HCT116 (cell line): Measurements from ENCODE around the gene HSDL2. TPM values are rescaled to one million over a fixed set of nuclear protein-coding genes. Genes with fewer than 3 reads are reported as not detected.
"Not testable (repeated sequence)": the region's sequence is repeated elsewhere in the genome, so short reads cannot be mapped to it uniquely, and the experiment has no call there.

ENCODE experiments used
- ATAC-seq: fragments of 200-7000 bp; cut with Tn5 transposase; 2 replicates; pipeline ENCODE4 v1.9.1; 2020; ENCODE audit warnings: mild to moderate bottlenecking, moderate library complexity
- BruUV-seq: library from RNA; stranded (reverse); fragments of 400-500 nt; replicated peaks from 2 replicates; lab custom pipeline; 2021; lab: Mats Ljungman, UMichigan
- CTCF ChIA-PET: fragments of 300-600 bp; sonication (Branson Sonifier 250); formaldehyde crosslinking; loops from one replicate; lab custom pipeline; 2021; ENCODE audit warnings: antibody characterized with exemption; lab: Charles Lee
- POLR2A ChIA-PET: fragments of 300-600, 350-600 bp; sonication (Branson Sonifier 250); formaldehyde crosslinking; loops from one replicate; lab custom pipeline; 2021; ENCODE audit warnings: antibody characterized with exemption; lab: Charles Lee
- RAD21 ChIA-PET, 2 experiments: fragments of 300-600 bp; sonication (Branson Sonifier 250); formaldehyde crosslinking; loops; one replicate each; lab custom pipeline; 2023; ENCODE audit warnings: low total read pairs in 2 of 2; ENCODE audit not compliant: uncharacterized antibody in 2 of 2, unreplicated experiment in 2 of 2, low non-redundant PET in 1 of 2; lab: Charles Lee
- DNase-seq: peaks from one replicate; pipeline ENCODE4 v3.0.0-alpha.2; 2010; ENCODE audit warnings: low read depth, low spot score
- H2AFZ ChIP-seq: fragments of 200-600 bp; shearing (Covaris generic), sonication (generic); 2 replicates; pipeline ENCODE4 v1.6.1; 2017; ENCODE audit warnings: low read depth, mixed run types, mixed read lengths, antibody characterized with exemption, low read length; ENCODE audit not compliant: poor library complexity, severe bottlenecking
- H3K27ac ChIP-seq: 2 replicates; pipeline ENCODE4 v1.5.1; 2012; ENCODE audit warnings: low read depth, low read length
- H3K27me3 ChIP-seq: fragments of 200-600 bp; sonication (generic); 2 replicates; pipeline ENCODE4 v1.6.1; 2016; ENCODE audit warnings: mixed run types, low read length, mixed read lengths; ENCODE audit not compliant: insufficient read depth
- H3K36me3 ChIP-seq, 2 experiments: fragments of 200-500 bp in 1 of 2; fragments of 200-600 bp in 1 of 2; sonication (Bioruptor generic) in 1 of 2; sonication (generic) in 1 of 2; 2 replicates each; pipeline versions ENCODE4 v1.5.1 to v1.6.1; 2014 to 2016; ENCODE audit warnings: low read length in 2 of 2, inconsistent platforms in 1 of 2, mixed read lengths in 1 of 2, mixed run types in 1 of 2; ENCODE audit not compliant: insufficient read depth in 2 of 2, control insufficient read depth in 1 of 2
- H3K4me1 ChIP-seq, 2 experiments: fragments of 200-600 bp in 1 of 2; sonication (generic) in 1 of 2; 2 replicates each; pipeline versions ENCODE4 v1.5.1 to v1.6.1; 2012 to 2017; ENCODE audit warnings: low read length in 2 of 2, inconsistent platforms in 1 of 2, mild to moderate bottlenecking in 1 of 2, mixed read lengths in 1 of 2, mixed run types in 1 of 2, moderate library complexity in 1 of 2; ENCODE audit not compliant: insufficient read depth in 2 of 2, control insufficient read depth in 1 of 2
- H3K4me2 ChIP-seq: fragments of 200-600 bp; sonication (generic); 2 replicates; pipeline ENCODE4 v1.6.1; 2017; ENCODE audit warnings: mixed run types, low read length, mixed read lengths
- H3K4me3 ChIP-seq, 2 experiments: fragments of 200-600 bp in 1 of 2; sonication (generic) in 1 of 2; replicated peaks in 1 of 2; 2 replicates each; pipeline ENCODE4 v1.5.1; 2011 to 2016; ENCODE audit warnings: low read length in 2 of 2, control low read depth in 1 of 2, low read depth in 1 of 2, mild to moderate bottlenecking in 1 of 2, mixed read lengths in 1 of 2, mixed run types in 1 of 2
- H3K79me2 ChIP-seq: fragments of 200-600 bp; sonication (generic); 2 replicates; pipeline ENCODE4 v1.6.1; 2017; ENCODE audit warnings: mild to moderate bottlenecking, mixed run types, low read length, moderate library complexity, mixed read lengths; ENCODE audit not compliant: insufficient read depth
- H3K9ac ChIP-seq: fragments of 200-600 bp; sonication (generic); 2 replicates; pipeline ENCODE4 v1.6.1; 2016; ENCODE audit warnings: low read length, mixed read lengths
- H3K9me2 ChIP-seq: fragments of 200-600 bp; sonication (generic), shearing (Covaris generic); 2 replicates; pipeline ENCODE4 v1.6.1; 2017; ENCODE audit warnings: mixed run types, mild to moderate bottlenecking, moderate library complexity; ENCODE audit not compliant: insufficient read depth
- H3K9me3 ChIP-seq, 2 experiments: fragments of 200-500 bp in 1 of 2; fragments of 200-600 bp in 1 of 2; sonication (Bioruptor generic) in 1 of 2; sonication (generic) in 1 of 2; 2 replicates each; pipeline ENCODE4 v1.6.1; 2014 to 2017; ENCODE audit warnings: low read length in 2 of 2, mixed read lengths in 2 of 2, inconsistent platforms in 1 of 2, low read depth in 1 of 2, mild to moderate bottlenecking in 1 of 2, mixed run types in 1 of 2, moderate library complexity in 1 of 2; ENCODE audit not compliant: control insufficient read depth in 1 of 2, insufficient read depth in 1 of 2
- H4K20me1 ChIP-seq: fragments of 200-600 bp; sonication (generic), shearing (Covaris generic); 2 replicates; pipeline ENCODE4 v1.6.1; 2017; ENCODE audit warnings: mixed run types, mild to moderate bottlenecking, moderate library complexity; ENCODE audit not compliant: insufficient read depth
- EGR1 ChIP-seq: IDR thresholded peaks from 2 replicates; pipeline ENCODE4 v1.6.1; 2012; ENCODE audit warnings: low read depth
- ELF1 ChIP-seq: IDR thresholded peaks from 2 replicates; pipeline ENCODE4 v1.6.1; 2012; ENCODE audit warnings: low read depth, borderline replicate concordance
- EZH2phosphoT487 ChIP-seq: fragments of 200-600 bp; IDR thresholded peaks from 2 replicates; pipeline ENCODE4 v1.6.1; 2018; ENCODE audit warnings: antibody characterized with exemption, borderline replicate concordance
- intact Hi-C: fragments of 100-400 bp; cut with micrococcal nuclease; formaldehyde crosslinking; loops from 2 replicates; pipeline ENCODE4 v1.10.0; 2022
- total RNA-seq: library from RNA; stranded (reverse); gene quantifications from one replicate; pipeline ENCODE4 v1.2.1, GENCODE V29; 2021; ENCODE audit not compliant: unreplicated experiment
- TF ChIP-seq, protein P1 (sequence below): IDR thresholded peaks from 2 replicates; pipeline ENCODE4 v1.6.1; 2012

The HSDL2 gene
- total RNA-seq, 1 experiment from 2014 or later: 33.9 TPM

DNA sequence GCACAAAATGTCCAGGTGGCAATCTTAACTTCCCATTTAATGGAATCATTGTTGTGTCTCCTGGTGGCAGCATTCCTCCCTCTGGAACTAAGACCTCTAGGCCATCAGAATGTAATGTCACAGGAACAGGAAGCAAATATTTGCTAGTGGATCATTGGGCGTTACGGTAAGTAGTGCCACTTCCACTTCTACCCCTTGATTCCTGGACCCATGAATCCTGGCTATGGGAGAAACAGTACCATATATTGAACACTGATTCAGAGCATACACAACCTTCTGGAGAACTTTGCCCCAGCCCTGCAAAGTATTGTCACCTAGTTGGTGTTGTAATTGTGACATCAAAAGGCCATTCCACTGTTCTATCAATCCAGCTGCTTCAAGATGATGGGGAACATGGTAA, 5.7 kb upstream of the HSDL2 start:
- POLR2A ChIA-PET, BruUV-seq: not testable (repeated sequence)

DNA sequence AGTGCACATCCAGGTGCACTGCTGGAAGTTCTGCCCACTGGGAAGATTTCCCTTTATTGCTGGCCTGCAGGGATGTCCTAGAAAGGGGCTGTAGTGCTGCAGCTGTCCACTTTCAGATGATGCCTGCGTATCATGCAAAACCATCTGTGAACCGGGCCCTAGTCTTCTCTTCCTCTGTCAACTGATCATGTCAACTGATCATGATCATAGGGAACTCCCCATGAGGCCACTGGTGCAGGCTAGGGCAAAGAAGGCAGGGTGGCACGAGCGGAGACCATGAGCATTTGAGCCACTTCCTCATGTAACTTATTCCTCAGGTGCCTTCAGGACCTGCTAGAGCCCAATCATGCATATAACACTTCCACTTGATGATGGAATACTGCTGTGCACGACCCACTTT, 4.5 kb upstream of the HSDL2 start:
- no peak overlapping the region for H3K4me3 ChIP-seq
- no peak overlapping the region for H3K9ac ChIP-seq
- no TSS peak for BruUV-seq
- ChIA-PET POLR2A (no interaction called here), CTCF (no interaction called here), RAD21 (no interaction called here)
- H3K9me2 ChIP-seq: no peaks in the 10 kb centered on the region
- H2AFZ ChIP-seq: no peak overlapping the region
- intact Hi-C loops: no loop called here
- H3K4me1 ChIP-seq: peaks cover 6 to 7% of the 10 kb centered on the region in 2 experiments; a peak in 2 of 4 replicates
- no peaks in the 10 kb centered on the region for H3K79me2 ChIP-seq
- H3K36me3 ChIP-seq: no peaks in the 10 kb centered on the region
- H3K27ac ChIP-seq: no peak overlapping the region
- no peaks in the 10 kb centered on the region for H4K20me1 ChIP-seq
- TF ChIP-seq EZH2phosphoT487: no peak
- no peak for TF ChIP-seq EGR1
- TF ChIP-seq, protein P1, sequence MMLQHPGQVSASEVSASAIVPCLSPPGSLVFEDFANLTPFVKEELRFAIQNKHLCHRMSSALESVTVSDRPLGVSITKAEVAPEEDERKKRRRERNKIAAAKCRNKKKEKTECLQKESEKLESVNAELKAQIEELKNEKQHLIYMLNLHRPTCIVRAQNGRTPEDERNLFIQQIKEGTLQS: no peak
- TF ChIP-seq ELF1: no peak
- ATAC-seq: no peak
- no peaks in the 10 kb centered on the region for H3K9me3 ChIP-seq
- H3K27me3 ChIP-seq: no peaks in the 10 kb centered on the region
- DNase-seq: no peak
- no peak overlapping the region for H3K4me2 ChIP-seq

More for the DNA sequence above, 5.7 kb upstream of the HSDL2 start:
- H4K20me1 ChIP-seq, ATAC-seq, intact Hi-C loops, H3K9me3 ChIP-seq, H3K27ac ChIP-seq, DNase-seq, H3K9ac ChIP-seq, H3K4me3 ChIP-seq, RAD21 ChIA-PET, H3K27me3 ChIP-seq, H2AFZ ChIP-seq, H3K36me3 ChIP-seq, H3K4me1 ChIP-seq, H3K79me2 ChIP-seq, H3K9me2 ChIP-seq, CTCF ChIA-PET, H3K4me2 ChIP-seq: not testable (repeated sequence)
